Measurements from ENCODE around the gene MYH8. TPM values are rescaled to one million over a fixed set of nuclear protein-coding genes. Genes with fewer than 3 reads are reported as not detected.

MYH8 gene
- total RNA-seq, 1 experiment from 2014 or later, result not detected

GRCh38 chr17:10460062-10460461, 38.3 kb upstream of the MYH8 start:
- POLR2A ChIA-PET (ENCODE audit: low non-redundant PET), result no interaction called here

GRCh38 chr17:10458701-10459100, 37.0 kb upstream of the MYH8 start:
- intact Hi-C loops (cut with micrococcal nuclease; ENCODE audit: unreplicated experiment), result no loop called here
- BruUV-seq (replicated peaks), result no TSS peak
- Histone ChIP-seq H3K27ac (ENCODE audit: low read depth, low read length, poor library complexity, severe bottlenecking) (no peak overlapping the region), H3K27me3 (replicated peaks; ENCODE audit: insufficient read depth, low read depth, low read length, poor library complexity) (peaks cover 6% of the 10 kb centered on the region), H3K4me3 (ENCODE audit: low read depth, low read length, poor library complexity, severe bottlenecking) (no peak overlapping the region), H3K9me3 (ENCODE audit: low read depth, low read length, poor library complexity, severe bottlenecking) (no peaks in the 10 kb centered on the region), H3K4me1 (ENCODE audit: insufficient read depth, low read length, poor library complexity, severe bottlenecking) (no peaks in the 10 kb centered on the region), H3K36me3 (ENCODE audit: insufficient read depth, low read length, poor library complexity, severe bottlenecking) (no peaks in the 10 kb centered on the region)
- no peak for DNase-seq (ENCODE audit: low spot score)
- CTCF ChIA-PET, result no interaction called here
- POLR2A ChIA-PET (ENCODE audit: low non-redundant PET), result no interaction called here
- TF ChIP-seq CTCF (conservative IDR thresholded peaks at IDR 0.05; ENCODE audit: low read depth, low read length) (no peak), EZH2 (IDR thresholded peaks at IDR 0.05; ENCODE audit: borderline replicate concordance, low read depth, low read length, poor library complexity, severe bottlenecking) (no peak)

More at GRCh38 chr17:10460062-10460461, 38.3 kb upstream of the MYH8 start:
- CTCF ChIA-PET, result no interaction called here
- H3K4me3 ChIP-seq (ENCODE audit: low read depth, low read length, poor library complexity, severe bottlenecking), result no peak overlapping the region
- no peaks in the 10 kb centered on the region for H3K4me1 ChIP-seq (ENCODE audit: insufficient read depth, low read length, poor library complexity, severe bottlenecking)
- no TSS peak for BruUV-seq (replicated peaks)
- no peaks in the 10 kb centered on the region for H3K36me3 ChIP-seq (ENCODE audit: insufficient read depth, low read length, poor library complexity, severe bottlenecking)
- intact Hi-C loops (cut with micrococcal nuclease; ENCODE audit: unreplicated experiment), result no loop called here
- H3K27me3 ChIP-seq (replicated peaks; ENCODE audit: insufficient read depth, low read depth, low read length, poor library complexity), result peaks cover 6% of the 10 kb centered on the region
- no peak for DNase-seq (ENCODE audit: low spot score)
- no peak for TF ChIP-seq CTCF (conservative IDR thresholded peaks at IDR 0.05; ENCODE audit: low read depth, low read length)
- no peak for TF ChIP-seq EZH2 (IDR thresholded peaks at IDR 0.05; ENCODE audit: borderline replicate concordance, low read depth, low read length, poor library complexity, severe bottlenecking)
- no peaks in the 10 kb centered on the region for H3K9me3 ChIP-seq (ENCODE audit: low read depth, low read length, poor library complexity, severe bottlenecking)
- no peak overlapping the region for H3K27ac ChIP-seq (ENCODE audit: low read depth, low read length, poor library complexity, severe bottlenecking)

GRCh38 chr17:10457952-10458351, 36.2 kb upstream of the MYH8 start:
- Histone ChIP-seq H3K27me3 (replicated peaks; ENCODE audit: insufficient read depth, low read depth, low read length, poor library complexity) (peaks cover 2% of the 10 kb centered on the region), H3K9me3 (ENCODE audit: low read depth, low read length, poor library complexity, severe bottlenecking) (no peaks in the 10 kb centered on the region), H3K4me3 (ENCODE audit: low read depth, low read length, poor library complexity, severe bottlenecking) (no peak overlapping the region), H3K36me3 (ENCODE audit: insufficient read depth, low read length, poor library complexity, severe bottlenecking) (no peaks in the 10 kb centered on the region), H3K27ac (ENCODE audit: low read depth, low read length, poor library complexity, severe bottlenecking) (no peak overlapping the region), H3K4me1 (ENCODE audit: insufficient read depth, low read length, poor library complexity, severe bottlenecking) (no peaks in the 10 kb centered on the region)
- no peak for DNase-seq (ENCODE audit: low spot score)
- BruUV-seq (replicated peaks), result no TSS peak
- CTCF ChIA-PET, result no interaction called here
- POLR2A ChIA-PET (ENCODE audit: low non-redundant PET), result no interaction called here
- intact Hi-C loops (cut with micrococcal nuclease; ENCODE audit: unreplicated experiment), result no loop called here
- TF ChIP-seq EZH2 (IDR thresholded peaks at IDR 0.05; ENCODE audit: borderline replicate concordance, low read depth, low read length, poor library complexity, severe bottlenecking) (no peak), CTCF (conservative IDR thresholded peaks at IDR 0.05; ENCODE audit: low read depth, low read length) (no peak)
